OCI-M1 (cell line): ENCODE measurements around the gene FAM240A.

Source experiments
- DNase-seq: peaks from one replicate; lab custom pipeline; 2025; lab: John Stamatoyannopoulos, UW

The FAM240A gene

GRCh38 chr3:46674031-46674845 is 61.9 kb downstream of the FAM240A start:
- DNase-seq, result no peak

- DNase-seq, result no peak
Measured at GRCh38 chr3:46675426-46675825, 63.1 kb downstream of the FAM240A start.
